Central memory CD4-positive, alpha-beta T cell (primary cell): ENCODE measurements around the gene ATP5PB.

ENCODE experiments used
- DNase-seq: peaks from one replicate; pipeline ENCODE4 v3.0.0; 2022

The ATP5PB gene

DNA sequence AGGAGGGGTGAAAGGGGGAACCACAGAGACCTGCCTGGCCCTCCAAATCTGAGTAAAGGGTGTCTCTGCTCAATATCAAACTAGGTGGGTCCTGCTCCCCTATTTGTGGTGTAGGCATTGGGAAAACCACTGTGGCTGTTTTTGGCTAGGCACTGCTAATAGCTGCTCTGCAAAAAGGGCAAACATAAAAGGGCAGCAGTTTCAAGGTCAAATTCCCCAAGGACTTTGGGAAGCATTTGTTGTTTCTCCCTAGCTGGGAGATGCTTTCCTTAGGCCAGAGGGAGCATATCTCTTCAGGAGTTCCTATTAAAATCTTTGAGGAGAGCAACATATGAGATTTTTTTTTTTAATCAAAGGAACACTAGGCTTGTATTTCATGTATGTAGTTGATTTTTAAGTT, 26.9 kb downstream of the ATP5PB start:
- DNase-seq, result no peak

DNA sequence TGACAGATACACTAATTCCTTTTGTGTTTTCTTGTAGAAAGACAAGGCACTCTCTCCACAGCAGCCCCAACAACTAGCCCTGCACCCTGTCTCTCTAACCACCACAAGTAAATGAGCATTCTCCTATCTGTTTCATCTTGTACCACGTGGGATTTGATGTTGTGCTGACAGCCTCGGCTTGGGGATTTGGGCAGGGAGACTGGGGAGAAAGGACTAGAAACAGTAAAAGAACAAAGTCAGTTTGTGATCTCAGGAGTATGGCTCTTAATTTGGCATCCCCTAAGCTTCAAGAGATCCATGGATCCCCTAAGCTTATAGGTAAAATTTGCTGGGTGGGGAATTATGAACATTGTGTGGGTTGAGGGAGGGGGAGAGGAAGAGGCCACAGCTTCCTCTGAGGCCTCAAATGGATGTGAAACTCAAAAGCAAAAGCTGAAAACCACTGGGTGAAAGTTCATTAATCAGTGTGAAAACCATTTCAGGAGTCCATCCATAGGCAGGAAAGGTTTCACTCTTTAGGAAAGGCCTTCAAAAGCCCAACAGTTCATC, 27.6 kb downstream of the ATP5PB start:
- DNase-seq, result peak; percentile 74

DNA sequence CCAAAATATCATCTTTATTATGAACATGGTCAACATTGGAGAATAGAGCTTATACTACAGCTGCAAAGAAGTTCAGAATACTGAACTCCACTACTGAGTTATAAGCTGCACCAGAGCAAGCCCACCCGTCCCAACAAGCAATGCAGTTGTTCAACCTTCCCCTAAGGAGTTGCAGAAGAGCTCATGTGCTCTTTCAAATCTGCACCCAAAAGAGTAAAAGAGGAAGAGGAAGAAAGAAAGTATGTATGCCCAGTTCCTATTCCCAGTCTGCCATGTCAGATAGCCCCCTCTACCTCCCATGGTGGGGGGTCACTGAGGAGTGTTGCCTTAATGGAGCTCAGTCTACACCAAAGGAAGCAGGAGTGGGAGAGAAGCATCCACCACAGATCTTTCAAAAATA, 31.4 kb downstream of the ATP5PB start:
- DNase-seq, result no peak

DNA sequence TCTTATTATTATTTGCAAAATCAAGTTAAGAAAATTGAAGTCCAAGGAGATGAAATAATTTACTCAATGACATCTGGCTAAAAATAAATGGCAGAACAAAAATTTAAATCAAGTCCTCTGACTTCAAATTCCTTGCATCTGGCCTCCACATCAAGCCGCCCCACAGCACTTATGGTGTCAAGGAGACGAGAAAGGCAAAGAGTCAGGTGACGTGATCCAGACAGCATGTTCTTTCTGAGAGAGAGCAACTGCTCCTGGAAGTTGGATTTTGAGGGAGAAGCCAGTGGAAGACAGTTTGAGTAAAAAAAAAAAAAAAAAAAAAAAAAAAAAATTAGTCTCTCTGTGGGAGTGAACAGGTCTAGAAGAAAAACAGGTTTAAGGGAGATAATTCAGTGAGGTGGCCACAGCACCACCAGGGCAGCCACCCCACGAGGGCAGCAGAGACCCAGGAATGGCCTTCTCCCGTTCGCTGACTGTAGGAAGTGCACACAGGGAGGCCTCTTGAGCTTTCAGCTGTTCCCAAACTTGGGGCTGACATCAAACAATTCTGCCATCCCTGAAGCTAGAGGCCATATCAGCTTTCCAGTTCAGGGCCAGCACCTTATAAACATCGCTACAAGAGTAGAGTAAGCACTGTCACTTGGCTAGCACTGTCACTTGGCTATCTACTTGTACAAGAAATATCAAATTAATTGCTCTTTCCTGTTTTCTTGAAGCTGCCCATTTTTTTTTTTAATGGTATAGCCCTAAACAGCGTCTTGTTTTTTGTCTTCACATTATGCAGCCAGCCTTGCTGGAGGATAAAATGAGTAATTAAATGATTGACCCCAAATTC, 32.3 kb downstream of the ATP5PB start:
- DNase-seq, result peak; percentile 35

DNA sequence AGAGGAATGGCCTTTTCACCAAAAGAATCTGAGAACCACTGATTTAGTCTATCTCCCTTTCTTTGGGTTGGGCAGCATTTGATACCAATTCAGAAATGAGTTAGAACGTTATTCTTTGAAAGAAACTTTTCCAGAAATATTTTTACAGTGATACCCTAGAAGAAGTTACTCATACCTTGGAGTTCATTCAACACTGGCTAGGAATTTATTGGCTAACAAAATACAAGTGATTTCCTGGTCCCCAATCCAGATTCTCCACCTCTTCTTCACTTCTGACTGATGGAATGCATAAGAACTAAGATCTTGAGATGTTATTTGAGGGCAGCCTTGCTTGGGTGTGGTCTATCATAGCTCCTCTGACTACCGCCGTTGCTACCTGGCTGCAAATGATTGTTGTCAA, 33.9 kb downstream of the ATP5PB start:
- no peak for DNase-seq

DNA sequence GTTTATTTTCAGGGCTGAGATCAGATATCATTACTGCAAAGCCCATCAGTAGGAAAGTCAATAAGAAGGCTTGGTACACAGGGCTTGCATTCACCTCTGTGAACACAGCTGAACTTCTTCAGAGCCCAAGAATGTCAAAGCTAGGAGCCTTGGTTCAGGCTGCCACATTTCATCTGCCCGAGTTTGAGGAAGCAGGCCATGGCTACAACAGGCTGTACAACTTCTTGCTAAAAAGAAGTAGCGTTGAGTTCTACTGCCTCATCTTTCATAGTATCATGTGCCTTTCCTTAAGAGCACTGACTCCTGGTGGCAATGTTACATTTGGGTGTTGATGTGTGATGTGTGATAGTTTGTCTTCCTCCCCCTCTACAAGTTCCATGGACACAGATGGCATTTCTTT, 34.6 kb downstream of the ATP5PB start:
- DNase-seq, result no peak

DNA sequence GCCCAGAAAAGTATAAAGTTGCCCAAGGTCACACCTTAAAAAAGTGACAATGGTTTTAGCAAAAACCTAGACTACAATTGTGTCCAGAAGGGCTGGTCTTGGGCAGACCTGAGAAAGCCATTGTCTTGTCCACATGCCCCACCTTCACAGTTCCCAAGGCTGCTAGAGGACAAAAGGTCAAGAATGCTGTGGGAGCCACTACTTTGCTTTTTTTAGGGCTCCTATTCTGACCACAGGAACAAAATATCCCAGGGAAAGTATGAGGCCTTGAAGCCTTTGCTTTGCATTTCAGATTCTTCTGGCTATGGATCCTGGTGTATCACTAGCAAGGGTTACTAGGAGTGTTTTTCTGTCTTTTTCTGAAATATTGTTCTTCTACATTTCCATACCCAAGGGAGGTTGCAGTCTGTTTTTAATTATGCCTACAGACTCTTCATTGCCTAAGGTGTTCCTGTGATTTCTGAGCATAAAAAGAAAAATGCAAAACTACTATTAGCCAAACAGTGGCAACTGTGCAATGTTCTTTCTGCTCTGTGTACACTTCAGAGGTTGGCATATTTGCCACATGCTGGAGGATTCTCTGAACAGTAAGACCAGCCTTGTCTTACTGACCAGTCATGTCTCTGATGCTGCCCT, 35.2 kb downstream of the ATP5PB start:
- DNase-seq, result no peak

DNA sequence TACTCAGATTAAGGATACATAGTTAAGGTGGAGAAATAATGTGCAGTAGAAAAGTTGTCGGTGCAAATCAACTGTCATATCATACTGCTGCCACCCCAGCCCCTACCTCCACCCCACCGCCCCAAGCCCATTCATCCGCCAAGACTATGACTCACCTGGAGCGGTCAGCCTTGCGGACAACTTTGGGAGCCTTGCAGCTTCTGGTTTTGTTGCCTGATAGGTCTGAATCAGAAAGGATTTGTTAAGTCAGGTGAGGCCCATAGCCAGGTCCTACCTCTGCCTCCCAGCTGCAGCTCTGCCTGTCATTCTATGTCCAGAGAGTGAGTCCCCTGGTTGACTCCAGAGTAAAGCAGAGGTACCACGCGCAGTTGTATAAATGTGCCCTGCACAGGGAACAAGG, 37.2 kb downstream of the ATP5PB start:
- DNase-seq, result no peak

DNA sequence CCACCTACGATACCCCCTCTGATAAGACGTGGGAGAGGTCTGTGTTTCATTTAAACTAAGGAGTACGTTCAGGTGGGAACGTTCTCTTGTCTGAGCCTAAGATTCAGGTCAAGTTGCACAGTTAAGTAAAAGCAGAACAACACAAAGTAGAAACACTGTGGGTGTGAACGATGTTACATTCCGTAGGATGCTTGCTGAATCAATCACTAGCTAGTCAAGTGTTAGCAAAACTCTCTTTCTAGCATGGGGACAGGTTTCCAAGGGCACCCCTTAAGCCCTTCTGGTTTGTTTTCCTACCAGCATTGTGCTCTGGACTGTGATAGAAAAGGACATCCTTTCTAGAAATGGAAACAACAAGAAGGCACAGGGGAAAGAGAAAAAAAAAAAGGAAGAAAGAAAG, 37.9 kb downstream of the ATP5PB start:
- DNase-seq, result no peak

DNA sequence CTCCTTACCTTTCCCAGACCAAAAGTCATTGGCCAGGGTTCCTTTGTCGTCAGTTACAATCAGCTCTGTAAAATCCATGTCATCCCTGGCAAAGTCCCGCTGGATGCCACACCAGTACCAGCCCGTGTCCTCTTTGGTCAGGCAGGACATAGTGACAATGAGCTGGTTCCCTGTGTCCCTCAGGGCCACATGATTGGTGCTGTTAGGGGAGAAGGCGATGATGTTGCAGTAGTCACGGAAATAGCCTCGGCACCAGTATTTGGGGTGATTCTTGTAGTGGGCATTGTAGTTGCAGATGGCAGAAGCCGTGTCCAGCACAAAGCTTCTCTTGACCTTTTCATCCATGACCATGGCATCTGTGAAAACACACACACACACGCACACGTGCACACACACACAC, 39.4 kb downstream of the ATP5PB start:
- DNase-seq, result no peak

DNA sequence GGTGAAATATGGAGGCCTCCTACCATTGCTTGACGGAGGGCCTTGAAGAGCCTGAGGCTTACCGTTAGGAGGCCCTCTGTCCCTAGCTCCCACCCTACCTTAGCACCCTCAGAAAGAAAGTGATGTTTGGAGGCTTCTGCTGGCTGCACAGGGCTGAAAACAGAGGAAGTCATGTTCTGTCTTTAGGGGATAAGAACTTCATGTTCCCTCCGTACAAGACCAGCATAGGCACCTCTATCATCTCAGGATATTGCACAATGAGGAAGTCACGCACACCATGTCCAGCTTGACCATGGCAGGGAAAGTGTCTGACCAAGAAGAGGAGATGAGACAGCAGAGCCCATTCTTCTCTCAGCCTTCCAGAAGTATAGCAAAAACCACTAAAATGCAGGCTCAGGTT, 40.3 kb downstream of the ATP5PB start:
- no peak for DNase-seq

DNA sequence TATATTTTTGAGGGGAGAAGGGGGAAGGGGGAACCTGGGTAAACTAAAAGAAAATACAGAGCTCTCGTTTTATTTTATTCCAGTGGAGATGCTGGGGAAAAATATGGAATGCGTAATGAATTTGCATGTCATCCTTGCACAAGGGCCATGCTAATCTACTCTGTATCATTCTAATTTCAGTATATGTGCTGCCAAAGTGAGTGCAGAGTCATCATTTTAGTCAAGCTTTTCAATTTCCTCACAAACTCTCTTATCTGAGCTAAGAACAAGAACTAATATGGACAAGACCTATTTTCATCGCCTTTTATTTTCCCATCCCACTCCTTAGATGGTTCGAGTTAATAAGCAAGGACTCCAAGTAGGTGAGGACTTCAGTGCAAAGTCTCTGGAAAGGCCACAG, 41.0 kb downstream of the ATP5PB start:
- no peak for DNase-seq

DNA sequence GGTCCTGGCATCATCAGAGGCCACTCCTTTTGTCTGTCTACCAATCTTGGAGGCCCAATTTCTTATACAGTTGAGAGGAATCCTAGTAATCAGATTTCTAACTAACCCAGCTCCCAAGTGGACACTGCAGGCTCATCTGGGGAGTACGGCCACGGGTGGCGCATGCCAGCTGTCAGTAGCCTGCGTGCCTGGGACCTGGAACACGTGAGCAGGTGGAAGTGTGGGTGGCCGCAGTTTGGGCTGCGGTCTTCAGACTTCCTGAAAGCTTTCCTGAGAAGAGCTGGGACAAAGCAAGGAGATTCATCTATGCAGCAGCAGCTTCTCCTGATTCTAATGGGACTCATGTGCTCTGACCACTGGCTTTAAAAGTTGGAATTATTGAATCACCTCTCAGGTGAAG, 41.8 kb downstream of the ATP5PB start:
- DNase-seq, result no peak

DNA sequence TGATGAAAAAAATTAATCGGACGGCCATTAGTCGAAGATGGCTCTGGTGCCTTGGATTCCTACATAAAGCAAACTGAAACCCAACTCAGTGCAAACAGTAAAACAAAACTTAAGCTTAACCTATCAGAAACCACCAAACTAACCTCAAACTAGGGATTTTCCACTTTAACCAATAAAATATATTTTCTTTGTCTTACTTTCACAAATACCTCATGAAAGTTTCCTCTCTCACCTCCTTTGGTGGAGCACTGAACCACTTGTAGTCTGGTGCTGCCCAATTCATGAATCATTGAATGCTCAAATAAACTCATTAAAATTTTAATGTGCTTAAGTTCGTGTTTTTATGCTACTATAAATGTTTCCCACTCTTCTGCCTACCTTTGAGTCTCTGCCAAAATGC, 47.1 kb downstream of the ATP5PB start:
- no peak for DNase-seq

DNA sequence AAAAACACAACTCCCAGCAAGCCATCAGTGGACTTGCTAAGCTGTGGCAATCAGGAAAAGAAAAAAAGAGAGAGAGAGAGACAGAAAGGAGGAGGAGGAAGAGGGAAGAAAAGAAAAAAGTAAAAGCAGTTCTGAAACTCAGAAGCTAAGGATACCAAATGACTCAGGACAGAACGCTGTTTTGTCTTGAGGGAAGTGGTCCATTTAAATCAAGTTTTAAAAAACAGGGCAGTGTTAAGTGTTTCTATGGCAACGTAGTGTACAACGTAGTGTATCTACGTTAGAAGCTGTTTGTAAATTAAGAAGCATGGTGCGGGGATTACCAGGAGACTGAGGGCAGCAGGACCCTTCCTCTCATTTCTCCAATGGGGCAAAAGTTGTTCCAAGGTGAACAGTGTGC, 48.3 kb downstream of the ATP5PB start:
- no peak for DNase-seq

DNA sequence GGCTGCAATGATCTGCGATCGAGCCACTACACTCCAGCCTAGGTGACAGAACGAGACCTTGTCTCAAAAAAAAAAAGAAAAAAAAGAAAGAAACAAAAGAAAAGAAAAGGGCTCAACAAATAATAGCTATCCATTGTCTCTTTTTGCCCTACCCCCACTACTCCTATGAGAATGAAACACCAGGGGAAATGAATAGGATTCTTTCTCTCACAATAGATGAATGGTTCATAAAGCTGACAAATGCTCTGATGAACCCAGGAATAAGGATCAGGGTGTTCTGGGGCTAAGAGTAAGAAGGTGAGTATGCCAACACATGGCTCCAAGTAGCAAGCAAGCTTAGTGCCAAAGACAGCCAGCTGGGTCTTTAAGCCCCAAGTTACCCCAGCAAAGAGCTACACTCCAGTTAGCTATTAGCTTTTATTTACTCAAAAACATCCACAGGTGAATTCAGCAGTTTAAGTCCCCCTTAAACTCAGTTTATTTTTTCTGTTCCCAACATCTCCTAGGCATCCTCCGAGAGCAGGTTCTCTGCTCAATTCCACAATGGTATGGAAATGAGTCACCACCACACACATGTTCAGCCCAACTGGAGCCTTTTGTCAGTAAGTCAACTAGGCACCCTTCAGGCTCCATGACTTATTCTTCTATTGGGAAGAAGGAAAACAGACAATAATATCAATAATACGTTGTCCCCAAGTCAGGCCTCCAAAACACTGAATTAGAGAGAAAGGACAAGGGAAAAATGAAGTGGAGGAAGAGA, 49.9 kb downstream of the ATP5PB start:
- no peak for DNase-seq

DNA sequence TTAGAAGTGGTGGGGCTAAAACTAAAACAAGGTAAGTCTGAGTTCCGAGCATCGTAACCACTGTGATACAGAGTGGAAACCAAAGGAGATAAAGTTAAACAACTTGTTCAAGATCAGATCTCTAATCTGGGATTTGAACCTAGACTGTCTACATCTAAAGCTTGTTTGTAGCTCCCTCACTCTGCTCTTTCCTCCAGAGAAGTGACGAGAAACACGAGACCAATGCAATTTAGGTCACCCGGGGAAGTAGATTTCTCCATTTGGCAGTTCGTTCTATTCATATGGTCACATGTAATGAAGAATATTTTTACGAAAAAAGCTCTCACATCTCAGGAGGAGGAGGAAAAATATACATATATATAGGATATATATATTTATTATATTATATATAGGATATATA, 52.4 kb downstream of the ATP5PB start:
- DNase-seq, result no peak

DNA sequence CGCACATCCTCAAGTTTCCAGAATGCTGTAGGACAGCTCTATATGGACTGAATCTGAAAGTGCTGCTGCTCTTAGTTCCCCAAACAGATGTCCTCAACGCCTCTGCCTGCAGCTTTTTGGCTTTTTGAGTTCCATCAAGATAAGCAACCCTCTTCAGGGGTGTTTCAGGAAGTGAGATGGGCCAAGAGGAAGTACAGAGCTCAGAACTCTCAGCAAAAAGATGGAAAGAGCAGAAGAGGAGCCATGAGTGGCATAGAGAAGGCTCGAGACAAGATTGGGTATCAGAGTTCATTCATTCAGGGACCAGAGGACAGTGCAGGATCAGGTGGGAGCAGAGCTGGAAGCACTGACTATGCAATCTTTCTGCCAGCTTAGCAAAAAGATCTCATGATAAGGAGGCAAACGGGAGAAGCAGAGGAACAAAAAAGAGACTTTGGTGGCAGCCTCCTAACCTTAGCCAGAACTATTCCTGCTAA, 54.4 kb downstream of the ATP5PB start, which contains the start of the genes ADORA3 and TMIGD3:
Gene ADORA3 (minus strand): TSS at position 49 of the 476 bp plus-strand sequence. CDS start 279 bp downstream, outside the sequence.
Gene TMIGD3 (minus strand): TSS at position 49 of the 476 bp plus-strand sequence. CDS start 279 bp downstream, outside the sequence.
- DNase-seq, result no peak

DNA sequence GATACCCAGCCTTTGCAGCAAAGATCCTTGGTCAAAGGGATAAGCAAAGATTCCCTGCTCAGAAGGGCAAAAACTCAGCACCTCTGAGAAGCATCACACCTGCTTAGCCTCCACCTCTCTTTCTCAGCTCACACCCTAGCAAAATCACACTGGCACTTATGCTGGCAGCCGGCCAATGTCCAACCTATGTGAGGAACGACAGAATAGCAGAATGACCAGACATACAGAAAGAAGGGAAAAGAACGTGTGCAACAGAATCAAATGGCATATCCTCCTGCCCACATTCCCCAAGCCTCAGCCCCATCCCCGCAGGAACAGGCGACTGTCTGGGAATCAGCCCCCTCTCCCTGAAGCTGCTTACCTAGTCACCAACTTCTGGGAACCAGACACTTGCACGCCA, 54.8 kb downstream of the ATP5PB start:
- DNase-seq, result no peak

DNA sequence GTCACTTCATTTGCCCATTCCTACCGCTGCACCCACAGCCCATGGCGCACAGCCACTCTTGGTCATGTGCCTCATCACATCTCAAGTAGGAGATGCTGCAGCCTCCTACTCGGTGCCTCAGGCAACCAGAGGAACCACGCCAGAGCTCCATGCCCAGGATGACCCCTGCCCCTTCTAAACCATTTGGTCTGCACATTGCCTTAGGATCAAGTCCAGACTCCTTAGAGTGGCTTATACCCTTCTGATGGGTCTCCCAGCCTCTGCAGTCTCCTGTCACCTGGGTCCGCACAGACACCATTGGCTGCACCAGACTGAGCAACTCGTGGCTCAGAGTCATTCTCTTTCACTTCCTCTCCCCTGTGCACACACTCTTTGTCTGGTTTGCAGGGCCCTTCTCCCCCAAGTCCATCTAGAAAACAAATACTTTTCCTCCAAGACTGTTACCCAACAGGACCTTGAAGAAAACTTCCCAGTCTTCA, 56.4 kb downstream of the ATP5PB start:
- no peak for DNase-seq

DNA sequence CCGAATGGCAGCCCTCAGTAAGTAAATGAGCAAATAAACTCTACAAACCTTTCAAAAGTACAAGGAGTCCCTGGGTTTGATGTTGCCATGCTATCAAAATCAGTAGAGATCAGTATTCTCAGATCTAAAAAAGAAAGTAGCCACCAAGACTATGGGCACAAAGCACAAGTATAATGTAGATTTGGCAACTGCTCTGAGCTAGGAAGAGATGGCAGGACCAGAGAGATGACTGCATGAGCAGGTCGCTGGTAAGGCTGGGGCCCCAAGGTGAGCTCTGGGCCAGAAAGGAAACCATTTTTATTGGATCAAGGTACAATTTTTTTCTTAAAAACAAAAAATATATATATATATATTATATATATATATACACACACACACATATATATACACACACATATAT, 57.3 kb downstream of the ATP5PB start:
- no peak for DNase-seq

DNA sequence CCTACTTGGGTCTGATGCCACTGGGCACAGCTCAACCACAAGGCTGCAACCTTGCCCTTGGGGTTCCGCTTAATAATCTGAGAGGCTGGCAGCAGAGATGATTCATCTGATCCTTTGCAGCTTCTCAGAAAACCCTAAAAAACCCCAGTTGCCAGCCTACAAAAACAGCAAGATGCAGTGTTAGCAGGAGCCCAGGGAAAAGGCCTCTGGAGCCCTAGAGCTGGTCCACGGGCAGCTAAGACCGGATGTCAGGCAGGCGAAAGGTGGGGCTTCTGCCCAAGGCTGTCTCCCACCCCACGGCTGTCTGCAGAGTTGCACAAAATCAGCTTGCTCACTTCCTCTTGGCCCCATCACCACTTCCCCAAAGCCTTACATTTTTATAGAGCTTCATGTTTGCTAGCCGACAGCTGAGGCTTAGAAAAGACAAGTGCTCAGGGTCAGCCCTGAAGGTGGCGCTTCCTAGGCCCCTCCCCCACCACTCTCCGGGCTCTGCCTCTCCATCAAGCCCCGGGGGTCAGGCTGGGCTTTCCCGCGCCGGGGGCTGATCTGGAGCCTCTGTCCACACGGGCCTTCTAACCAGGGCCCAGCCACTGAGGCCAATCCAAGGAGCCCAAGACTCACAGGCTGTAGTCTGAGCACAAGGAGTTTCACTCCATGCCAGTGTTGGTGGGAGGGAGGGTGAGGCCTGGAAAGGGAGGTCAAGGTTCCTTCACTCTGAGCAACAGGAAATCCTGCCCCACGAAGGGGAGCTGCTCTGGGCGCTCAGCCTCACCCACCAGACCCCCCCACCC, 58.3 kb downstream of the ATP5PB start:
- peak; percentile 53 for DNase-seq
